NCI-H1694 treated with DMSO at 0.1 percent for 48 hours (cell line): ENCODE data around the gene ADRA2A.

Source experiments
- DNase-seq: peaks from one replicate; lab custom pipeline; 2025; lab: John Stamatoyannopoulos, UW

ADRA2A gene

DNA sequence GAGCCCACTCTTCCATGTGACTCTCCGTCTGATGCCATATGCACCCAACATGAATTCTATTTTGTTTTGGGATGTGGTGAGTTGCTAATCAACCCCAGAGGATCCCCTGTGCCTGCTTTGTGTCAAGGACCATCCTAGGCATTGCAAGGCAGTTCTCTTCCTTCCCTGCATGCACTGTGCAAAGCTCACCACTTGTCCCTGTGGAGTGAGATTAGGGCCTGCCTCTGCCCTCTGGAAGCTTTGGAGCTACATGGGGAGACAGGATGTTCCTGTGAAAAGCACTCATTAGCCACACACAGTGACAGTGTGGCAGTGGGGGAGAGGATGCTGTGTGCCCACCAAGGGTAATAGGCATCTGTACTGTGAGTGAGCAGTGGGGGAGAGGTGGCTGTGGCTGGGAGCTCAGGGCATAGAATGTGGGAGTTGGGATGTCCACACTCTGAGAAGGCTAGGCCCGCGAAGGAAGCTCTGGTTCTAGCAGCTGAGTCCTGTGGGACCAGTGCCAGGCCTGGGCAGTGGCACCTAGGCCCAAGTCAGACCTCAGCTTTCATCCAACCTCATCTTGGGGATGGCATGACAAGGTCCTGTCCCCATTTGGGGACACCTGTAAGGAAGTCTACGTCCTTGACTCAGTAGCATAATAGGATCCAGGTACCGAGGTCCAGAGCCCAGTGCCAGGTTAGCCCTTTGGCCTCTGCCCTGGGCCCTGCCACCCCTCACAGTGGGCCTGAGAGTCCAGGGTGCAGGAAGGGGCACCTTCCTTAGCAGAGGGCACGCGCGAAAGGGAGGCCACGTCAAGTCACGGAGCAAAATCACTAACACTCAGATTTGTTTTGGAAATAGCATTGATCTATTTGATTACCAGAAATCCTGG lies 6.6 kb downstream of the ADRA2A start:
- no peak for DNase-seq

DNA sequence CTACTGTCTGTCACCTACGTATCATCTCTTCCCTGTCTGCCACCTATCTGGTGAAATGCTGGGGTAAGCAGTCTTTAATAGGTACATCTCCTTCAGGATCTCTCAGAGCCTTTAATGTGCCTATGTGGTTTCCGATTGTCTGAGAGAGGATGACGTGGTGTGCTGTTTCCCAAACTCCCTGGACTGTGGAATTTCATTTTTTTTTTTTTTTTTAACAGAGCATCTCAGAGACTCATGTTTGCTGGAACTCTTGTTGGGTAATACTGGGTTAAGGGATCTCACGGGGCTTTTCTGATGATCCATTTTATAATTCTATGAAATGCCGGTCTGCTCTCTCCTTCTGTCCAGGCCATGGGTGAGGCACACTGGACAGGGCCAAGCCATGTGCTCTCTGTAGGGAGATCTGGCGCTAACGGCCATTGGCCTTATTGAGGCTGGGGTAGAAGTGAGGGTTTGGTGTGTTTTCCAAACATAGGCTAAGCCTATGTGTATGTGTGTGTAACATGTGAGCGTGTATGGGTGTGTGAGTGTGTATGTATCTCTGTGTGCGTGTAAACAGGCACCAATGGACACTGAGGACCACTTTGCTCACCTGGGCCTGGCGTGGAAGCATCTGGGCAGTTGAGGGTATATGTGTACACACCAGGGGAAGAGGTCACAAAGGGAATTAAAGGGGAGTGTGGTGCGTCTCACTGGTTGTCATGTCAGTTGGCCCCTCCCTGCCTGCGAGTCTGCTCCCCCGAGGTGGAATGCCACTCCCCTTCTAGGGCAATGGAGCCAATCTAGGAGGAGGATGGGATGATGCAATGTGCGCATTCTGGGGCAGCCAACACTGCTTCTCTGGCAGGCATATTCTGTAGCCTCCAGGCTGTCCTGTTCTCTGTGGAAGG lies 7.8 kb downstream of the ADRA2A start:
- DNase-seq, result no peak

DNA sequence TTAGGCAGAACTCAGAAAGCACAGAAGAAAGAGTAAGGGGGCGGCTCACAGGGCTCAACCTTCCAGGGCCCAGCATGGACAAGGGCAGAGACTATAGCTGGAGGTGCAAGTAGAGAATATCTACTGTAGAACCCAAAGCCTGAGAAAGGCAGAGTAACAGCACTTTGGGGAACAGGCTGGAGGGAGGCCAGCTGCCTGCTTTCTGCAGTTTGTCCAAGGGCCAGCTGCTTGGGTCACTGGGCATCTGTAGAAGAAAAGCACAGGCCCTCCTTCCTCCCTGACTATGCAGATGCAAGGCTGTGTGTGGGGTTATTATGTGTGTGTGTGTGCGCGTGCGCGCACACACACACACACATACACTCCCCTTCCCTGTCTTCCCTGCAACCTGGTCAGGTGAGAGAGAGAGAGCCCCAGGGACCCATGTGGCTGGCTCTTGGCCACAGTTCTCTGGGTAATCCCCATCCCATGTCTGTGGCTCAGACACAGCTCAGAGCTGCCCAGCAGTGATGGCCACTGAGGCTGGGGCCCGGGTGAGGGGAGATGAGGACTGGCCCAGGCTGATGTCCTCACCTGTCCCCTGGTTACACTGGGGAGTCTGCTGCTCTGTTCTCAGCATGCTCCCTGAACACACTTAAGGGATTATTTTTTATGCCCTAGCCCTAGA lies 9.0 kb downstream of the ADRA2A start:
- no peak for DNase-seq

DNA sequence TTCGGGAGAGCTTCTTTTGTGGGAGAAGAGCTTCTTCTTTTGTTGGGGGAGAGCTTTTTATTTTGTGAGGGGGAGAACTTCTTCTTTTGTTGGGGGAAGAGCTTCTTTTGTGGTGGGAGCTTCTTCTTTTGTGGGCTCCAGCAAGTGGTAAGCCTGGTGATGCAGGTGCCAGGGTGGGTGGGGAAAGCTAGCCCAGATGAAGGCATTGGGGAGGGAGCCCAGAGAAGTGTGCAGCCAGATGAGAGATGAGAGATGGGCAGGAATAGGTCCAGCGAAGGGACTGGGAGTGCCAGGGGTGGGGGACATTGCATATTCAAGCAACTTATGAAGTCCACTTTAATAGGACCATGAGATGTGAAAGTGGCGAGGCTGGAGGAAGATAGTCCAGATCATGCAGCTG lies 9.7 kb downstream of the ADRA2A start:
- no peak for DNase-seq

GRCh38 chr10:111087331-111087756 lies 10.5 kb downstream of the ADRA2A start:
- DNase-seq, result no peak

DNA sequence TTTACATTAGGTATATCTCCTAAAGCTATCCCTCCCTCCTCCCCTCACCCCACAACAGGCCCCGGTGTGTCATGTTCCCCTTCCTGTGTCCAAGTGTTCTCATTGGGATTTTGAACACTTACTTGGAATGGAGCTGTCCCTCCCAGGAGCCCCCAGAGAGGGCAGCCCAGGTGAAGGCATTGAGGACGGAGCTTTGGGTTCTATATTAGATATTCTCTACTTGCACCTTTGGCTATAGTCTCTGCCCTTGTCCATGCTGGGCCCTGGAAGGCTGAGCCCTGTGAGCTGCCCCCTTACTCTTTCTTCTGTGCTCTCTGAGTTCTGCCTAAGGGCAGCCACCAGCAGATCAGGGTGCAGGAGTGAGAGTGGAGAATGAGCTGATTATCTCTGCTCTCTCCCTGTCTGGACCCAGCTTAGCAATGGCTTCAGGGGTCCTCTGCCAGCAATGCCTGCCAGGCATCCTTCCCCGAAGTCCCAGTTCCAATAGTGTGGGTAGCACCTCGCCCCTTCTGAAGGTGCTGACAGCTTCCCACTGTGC lies 11.2 kb downstream of the ADRA2A start:
- no peak for DNase-seq

- no peak for DNase-seq
Measured at GRCh38 chr10:111089293-111089692, 12.5 kb downstream of the ADRA2A start.

GRCh38 chr10:111091833-111092232 lies 15.0 kb downstream of the ADRA2A start:
- no peak for DNase-seq

DNA sequence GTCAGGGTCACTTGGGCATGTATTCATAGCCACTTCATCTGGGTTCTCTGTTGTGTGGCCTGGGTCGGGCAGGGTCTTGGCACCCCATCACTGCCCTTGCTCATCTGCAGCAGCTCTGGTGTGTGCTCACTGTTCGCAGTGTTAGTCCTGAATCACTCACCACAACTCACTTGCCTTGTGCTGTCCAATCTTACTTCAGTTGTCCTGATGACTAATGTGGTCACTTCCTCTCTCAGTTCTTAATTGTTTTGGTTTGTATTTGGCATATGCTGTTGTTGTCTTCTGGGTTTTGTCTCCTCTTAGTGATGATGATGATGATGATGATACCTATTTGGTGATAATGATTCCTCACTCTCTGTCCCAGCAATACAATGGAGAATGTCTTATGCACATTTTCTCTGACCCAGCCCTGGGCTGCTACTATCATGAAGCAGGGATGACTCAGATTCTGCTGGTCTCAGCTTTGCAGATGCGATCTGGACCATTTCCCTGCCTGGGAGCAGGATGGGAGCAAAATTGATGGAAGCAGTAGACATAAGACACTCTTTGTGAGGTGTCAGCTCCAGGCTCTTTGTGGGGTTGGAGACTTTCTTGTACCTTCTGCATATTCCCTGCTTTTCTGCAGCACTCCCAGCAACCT lies 17.0 kb downstream of the ADRA2A start:
- DNase-seq, result no peak

- DNase-seq, result no peak
Measured at GRCh38 chr10:111098679-111099437, 22.0 kb downstream of the ADRA2A start.

DNA sequence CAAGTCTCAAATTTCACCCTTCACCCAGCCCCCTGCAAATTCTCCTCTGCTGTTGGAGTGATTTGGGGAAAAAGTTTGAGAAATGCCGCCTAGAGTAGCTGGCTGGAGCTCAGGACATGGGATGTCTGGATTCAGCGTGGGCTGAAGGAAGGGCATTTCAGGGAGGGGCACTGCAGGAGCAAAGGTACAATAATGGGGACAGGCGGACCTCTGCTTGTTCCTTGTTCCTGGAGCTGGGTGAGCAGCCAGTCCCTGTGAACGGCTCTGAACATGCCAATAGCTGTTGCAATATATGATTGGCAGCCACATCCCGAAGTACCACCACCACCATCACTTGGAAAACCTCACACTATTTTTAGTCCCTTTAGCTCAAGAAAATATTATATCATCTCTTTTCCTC lies 23.4 kb downstream of the ADRA2A start:
- DNase-seq, result no peak

GRCh38 chr10:111101796-111102195 lies 25.0 kb downstream of the ADRA2A start:
- no peak for DNase-seq

DNA sequence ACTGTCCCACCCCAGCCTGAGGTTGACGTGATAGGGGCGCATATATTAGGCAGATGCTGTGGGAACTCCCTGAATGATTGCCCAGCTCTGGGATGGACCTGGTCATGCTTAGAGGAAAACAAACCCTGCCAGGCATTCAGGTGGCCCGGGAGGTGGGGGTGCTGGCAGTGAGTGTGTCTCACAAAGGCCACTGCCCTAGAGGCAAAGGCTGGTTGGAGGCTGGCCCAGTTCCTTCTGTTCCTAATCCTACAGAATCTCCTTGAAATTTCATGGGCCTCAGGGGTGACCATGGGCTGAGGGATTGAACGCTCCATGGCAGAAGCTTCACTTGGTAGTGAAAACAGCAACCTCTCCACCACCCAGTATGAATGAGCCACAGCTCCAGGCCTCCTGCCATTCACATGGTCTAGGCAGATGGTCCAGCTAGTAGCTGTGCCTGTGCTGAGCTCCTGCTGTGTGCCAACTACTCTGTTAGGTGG lies 25.6 kb downstream of the ADRA2A start:
- DNase-seq, result no peak

GRCh38 chr10:111103196-111103840 lies 26.5 kb downstream of the ADRA2A start:
- no peak for DNase-seq

DNA sequence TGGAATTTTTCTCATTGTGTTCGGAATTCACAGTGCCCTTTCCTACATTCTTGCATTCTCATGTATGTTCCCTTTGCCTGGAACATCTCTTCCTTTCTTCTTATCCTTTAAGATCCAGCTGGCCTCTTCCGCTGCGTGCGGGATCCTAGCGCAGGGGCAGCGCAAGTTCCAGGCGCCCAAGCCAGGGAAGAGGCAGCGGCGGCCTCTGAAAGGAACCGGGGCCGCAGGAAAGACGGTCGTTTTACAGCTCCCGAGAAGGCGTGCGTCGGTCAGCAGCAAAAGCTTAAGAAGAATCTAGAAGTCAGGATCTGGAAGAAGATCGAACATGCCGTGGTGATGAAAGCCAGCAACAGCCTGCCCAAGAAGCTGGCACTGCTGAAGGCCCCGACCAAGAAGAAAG lies 28.0 kb downstream of the ADRA2A start:
- DNase-seq, result no peak

DNA sequence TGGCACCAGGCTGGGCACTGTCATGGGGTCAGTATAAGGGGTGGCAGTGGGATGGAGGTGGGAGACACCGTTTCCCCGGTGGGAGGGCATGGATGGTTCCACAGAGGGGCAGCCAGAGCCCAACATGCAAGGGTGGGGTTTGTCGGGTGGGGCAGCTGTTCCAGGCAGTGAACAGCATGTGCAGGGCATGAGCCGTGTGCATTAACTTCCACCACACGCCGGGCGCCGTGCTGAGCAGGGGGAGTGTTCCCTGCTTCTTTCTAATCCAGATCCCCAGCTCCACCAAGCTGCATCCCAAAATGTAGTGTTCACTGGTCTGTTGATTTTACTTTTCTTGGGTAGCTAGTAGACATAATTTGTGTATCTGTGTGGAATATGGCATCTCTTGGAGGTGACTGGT lies 29.3 kb downstream of the ADRA2A start:
- DNase-seq, result no peak

GRCh38 chr10:111107023-111107422 lies 30.2 kb downstream of the ADRA2A start:
- DNase-seq, result no peak

- no peak for DNase-seq
Measured at GRCh38 chr10:111107846-111108245, 31.0 kb downstream of the ADRA2A start.

GRCh38 chr10:111108441-111108840 lies 31.6 kb downstream of the ADRA2A start:
- DNase-seq, result no peak
